HG03558 (cell line): ENCODE data around the gene COL9A3.

Experiments used
- ATAC-seq: cut with Tn5 transposase; IDR thresholded peaks from one replicate; pipeline ENCODE4 v1.9.1; 2021; ENCODE audit warnings: moderate number of reproducible peaks; ENCODE audit not compliant: unreplicated experiment; ENCODE audit errors: extremely low read depth

The COL9A3 gene

DNA sequence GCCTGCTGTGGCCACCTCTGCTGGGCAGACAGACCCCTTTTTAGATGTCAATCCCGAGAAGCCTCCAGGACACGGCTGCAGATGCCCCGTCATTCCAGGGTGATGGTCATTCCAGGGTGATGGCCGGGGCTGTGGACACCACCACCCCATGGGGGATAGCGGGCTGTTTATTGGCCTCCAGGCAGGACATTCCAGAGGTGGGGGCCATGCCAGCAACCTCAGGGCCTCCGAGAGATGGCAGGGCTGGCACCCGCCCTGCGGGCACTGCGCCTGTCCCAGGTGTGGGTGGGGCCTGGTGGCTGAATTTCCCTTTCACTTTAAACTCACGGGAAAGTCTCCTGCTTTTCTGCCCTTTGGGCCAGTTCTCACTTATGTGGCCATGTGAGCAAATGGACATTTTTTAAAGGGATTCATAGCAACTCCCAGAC is 14.5 kb downstream of the COL9A3 start:
- ATAC-seq, result no peak

DNA sequence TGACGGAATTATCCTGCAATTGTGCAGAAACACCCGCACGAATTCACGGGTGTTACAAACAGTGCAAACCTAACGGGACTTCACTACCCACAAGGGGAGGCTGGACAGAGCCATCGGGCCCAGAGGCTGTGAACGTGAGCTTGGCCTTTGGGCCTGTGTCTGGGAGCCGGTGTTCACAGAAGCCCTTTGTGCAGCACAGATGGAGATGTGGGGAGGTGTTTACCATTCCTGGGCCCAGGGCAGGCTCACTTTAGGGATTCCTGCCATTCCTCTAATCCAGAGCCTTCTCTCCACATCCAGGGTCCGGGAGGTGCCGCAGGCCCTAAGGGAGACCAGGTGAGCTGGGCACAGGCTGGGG is 15.0 kb downstream of the COL9A3 start:
- ATAC-seq, result no peak

DNA sequence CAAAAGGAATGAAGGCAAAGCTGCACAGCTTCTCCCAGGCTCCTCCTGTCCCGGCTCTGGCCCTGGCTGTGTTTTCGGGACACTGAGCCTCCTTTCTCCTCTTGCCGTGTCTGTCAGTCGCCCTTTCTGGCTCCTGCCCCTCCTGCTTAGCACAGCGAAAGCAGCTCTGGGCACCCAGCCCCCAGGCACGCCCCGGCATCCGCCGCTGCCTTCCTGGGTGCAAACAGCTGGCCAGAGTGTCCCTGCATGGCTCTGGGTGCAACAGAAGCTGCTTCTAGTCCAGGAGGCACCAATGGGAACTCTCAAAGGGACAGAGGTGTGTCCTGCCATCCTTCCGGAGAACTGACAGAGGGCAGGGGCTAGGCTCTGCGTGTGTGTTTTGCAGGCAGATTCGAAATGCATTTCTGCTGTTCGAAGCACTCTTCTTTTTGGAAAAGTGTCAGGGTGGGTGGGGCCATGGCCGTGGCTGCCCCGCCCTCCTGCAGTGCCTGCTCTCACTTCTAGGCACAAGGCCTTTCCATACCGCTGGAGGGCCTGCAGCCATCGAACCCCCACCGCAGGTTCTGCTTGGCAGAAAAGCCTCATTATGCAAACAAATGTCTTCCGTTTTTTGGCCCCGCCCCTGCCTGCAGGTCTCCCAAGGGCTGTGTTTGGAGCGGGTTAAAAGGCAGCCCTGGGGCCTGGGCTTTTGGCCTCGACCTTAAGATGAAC is 15.5 kb downstream of the COL9A3 start:
- ATAC-seq, result no peak

DNA sequence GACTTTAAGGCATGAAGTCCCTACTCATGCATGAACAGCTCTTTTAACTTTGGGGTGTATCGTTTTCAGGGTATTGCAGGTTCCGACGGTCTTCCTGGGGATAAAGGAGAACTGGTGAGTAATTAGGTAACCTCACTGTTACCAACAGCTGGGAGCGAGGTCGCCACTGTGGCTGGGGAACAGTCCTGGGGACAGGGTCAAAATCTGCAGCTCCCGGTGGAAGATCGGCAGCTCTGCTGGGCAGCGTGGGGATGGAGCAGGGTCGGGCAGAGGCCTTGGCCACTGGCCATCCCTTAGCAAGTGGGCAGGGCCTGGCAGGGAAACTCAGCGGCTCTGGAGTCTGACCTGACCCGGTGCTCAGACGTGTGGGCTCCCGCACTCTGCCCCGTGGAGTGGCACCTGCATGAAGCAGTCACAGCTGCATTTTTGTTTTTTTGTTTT is 16.1 kb downstream of the COL9A3 start:
- ATAC-seq, result no peak

DNA sequence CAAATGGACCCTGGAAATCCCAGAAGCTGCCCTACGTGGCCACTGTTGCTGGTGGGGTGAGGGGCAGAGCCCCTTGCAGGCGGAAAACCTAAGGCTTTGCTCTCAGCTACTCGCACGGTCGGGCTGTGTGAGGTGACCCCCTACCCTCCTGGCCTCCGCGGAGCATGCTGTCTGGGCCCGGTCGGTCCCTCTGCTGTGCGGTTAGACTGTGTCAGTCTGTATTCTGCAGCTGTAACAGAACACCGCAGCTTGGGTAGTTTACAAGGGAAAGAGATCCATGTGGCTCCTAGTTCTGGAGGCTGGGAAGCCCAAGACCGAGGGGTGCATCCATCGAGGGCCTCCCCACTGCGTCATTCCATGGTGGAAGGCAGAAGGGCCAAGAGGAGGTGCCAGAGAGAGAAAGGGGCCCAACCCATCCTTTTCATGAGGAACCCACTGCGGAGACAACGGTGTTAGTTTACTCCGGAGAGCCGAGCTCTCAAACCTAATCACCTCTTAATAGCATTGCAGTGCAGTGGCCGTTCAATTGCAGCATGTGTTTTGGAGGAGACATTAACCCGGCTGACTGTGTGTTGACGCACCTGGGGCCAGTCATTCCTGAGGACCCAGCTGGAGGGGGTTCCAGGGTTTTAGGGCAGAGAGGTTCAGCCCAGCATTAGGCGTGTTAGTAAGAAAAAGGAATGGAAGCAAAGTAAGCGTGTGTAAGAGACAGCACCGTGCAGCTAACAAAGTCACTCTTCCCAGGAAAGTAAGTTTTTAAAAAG is 18.3 kb downstream of the COL9A3 start:
- no peak for ATAC-seq

DNA sequence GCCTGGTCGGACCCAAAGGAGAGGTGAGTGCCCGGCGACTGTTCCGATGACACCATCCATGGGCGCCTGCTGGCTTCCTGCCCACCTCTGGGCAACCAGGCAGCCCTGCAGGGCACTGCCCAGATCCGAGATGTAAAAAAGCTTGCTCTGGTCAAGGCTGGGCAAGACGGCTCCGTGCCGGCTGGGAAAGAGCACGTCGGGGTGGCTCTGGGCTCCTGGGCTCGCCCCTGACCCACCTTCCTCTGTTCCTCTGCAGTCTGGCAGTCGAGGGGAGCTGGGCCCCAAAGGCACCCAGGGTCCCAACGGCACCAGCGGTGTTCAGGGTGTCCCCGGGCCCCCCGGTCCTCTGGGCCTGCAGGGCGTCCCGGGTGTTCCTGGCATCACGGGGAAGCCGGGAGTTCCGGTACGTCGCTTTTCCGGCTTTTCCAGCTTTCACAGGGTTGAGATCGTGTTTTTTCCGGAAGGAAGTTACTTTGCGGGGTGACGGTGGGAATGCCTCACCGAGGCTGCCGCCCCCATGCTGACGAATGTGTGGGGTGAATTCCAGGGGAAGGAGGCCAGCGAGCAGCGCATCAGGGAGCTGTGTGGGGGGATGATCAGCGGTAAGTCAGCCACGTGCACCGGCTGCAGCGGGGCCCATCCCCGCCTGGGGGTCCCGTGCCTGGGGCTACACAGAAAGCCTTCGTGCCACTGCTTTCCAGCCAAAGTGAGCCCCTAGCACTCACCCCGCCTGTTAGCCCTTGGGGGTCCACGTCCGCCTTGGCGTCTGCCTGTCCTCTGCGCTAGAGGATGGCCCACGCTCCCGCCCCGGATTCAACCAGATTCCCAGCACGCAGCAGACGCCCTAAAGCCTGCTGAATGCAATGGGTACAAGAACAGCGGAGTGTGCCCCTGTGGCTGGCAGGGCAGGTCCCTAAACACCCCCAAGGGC is 19.3 kb downstream of the COL9A3 start:
- ATAC-seq, result no peak

DNA sequence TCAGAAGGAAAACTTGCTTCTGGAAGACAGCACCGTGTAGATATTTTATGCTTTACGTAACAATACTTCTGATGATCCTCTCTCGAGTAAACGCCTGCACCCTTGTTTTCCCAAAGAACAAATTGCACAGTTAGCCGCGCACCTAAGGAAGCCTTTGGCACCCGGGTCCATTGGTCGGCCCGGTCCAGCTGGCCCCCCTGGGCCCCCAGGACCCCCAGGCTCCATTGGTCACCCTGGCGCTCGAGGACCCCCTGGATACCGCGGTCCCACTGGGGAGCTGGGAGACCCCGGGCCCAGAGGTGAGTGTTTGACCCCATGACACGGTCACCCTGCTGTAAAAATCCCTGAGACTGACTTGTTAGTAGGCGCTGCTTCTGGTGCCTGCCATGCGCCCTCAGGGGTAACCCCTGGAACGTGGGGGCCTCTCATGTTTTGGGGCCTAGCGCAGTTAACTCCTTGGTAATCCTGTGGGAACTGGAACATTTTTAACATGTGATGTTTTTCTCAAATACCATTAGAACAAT is 20.2 kb downstream of the COL9A3 start:
- no peak for ATAC-seq

DNA sequence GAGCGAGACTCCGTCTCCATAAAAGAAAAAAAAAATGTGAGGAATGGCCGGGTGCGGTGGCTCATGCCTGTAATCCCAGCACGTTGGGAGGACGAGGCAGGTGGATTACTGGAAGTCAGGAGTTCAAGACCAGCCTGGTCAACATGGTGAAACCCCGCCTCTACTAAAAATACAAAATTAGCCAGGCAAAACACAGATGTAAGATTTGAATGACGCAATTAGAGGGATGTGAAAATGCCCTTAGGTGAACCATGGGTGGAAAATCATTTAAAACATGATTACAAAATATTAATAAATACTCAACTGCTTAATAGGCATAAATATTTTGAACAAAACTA is 20.9 kb downstream of the COL9A3 start:
- no peak for ATAC-seq

DNA sequence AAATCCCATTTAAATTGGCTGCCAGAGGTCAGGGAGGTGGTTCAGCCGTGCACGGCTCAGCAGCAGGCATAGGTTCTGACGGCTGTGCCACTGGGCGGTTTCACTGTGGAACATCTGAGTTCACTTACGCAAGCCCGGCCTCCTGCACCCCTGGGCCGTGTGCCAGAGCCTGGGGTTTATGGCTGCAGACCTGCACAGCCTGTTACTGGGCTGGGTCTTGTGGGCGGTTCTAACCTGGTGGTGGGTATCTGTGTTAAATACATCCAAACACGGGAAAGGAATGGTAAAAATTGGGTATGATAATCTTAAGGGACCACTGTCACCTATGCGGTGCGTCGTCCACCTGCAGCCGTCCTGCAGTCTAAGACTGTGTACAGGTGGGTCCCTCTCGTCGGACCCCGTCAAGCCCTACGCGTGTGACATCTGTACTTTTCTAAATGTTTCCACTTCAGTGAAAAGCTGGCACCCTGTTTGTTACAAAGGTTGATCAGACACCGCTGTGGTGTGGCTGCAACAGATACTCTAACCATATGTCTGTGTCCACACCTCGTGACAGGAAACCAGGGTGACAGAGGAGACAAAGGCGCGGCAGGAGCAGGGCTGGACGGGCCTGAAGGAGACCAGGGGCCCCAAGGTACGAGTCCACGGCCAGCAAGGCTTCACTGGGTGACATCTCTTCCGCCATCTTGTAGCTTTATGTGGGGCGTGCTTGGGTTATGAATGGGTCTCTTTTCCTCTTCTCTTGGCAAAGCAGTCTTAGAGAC is 21.5 kb downstream of the COL9A3 start:
- no peak for ATAC-seq

DNA sequence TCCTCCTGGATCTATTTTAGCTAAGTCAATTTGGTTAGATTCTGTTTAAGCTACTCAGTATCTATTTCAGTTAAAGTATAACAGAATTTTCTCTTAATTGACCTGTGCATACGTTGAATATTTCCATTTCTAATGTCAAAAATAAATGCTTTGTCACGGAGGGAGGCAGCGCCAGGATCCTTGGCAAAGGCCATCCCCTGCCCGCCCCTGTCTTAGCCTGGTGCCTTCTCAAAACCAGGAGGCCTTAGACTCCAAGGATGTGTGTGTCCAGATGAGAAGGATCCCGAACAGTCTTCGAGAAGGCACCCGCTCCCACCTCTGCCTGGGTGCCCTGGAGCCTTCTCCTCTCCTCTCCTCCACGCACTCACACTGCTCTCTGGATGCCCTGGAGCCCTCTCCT is 22.4 kb downstream of the COL9A3 start:
- no peak for ATAC-seq

DNA sequence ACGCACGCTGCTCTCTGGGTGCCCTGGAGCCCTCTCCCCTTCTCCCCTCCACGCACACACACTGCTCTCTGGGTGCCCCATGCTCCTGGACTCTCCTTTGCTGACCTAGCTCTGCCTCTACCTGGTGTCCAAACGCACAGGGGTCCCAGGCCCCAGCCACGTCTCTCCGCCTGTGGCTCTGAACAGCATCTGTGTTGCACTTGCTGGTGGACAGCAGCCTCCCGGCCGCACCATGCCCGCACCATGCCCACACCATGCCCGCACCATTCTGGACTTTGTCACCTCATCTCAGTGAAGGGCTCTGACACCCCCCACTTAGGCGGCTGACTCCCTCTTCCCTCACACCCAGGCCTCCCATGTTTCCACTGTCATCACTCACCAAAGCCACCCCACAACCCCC is 23.0 kb downstream of the COL9A3 start:
- ATAC-seq, result no peak

DNA sequence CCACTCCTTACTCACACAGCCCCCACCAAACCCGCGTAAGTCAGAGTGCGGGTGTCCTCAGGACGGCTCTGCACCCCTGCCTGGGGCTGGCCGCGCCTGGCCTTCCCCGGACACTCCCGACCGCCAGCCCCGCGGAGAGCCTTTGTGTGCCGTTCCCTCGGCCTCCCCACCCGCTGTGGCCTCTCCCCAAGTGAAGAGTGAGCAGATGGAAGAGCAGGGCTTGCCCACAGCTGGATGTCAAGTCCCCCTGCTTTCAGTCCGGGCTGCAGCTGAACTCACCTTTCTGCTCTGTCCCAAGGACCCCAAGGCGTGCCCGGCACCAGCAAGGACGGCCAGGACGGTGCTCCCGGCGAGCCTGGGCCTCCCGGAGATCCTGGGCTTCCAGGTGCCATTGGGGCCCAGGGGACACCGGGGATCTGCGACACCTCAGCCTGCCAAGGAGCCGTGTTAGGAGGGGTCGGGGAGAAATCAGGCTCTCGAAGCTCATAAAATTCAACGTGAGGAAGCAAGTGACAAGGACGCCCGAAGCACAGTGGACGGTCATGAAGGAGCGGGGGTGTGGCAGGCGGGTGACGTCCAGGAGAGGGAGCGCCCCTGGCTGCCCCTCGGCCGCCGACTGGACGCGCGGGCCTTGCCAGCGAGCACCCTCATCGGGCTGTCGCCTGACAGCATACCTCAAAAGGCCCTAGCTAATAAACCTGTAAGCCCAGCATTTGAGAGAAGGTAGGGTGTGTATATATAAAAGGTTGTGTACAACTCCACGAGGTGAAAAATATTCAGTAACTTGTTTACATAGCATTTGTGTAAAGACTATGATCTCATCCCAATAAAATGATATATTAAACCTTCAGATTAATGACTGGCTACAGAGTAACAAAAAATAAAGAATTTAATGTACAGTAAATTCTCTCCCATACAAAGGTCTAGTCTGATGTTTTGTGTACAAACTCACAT is 23.7 kb downstream of the COL9A3 start:
- ATAC-seq, result no peak

DNA sequence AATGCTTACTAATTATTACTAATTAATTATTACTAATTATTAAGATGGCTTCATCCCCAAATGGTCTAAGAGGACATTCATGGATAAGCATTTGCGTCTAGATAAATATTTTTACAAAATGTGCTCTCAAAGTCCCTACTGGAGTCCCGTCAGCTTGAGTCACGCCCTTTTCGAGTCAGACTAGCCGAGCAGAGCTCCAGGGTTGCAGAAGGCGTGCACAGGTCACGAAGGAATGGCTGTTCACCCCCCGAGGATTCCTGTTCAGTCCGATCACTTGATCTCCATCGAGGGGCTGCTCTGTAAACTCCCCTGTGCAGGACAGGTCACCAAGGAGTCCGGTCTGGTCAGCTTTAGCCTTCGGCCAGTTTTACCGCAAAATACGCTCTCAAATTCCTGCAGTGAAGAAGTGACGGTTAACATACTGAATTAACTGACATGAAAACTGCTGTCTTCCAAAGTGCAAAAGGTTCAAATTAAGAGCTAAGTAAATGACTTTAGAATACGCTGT is 24.9 kb downstream of the COL9A3 start:
- ATAC-seq, result no peak

DNA sequence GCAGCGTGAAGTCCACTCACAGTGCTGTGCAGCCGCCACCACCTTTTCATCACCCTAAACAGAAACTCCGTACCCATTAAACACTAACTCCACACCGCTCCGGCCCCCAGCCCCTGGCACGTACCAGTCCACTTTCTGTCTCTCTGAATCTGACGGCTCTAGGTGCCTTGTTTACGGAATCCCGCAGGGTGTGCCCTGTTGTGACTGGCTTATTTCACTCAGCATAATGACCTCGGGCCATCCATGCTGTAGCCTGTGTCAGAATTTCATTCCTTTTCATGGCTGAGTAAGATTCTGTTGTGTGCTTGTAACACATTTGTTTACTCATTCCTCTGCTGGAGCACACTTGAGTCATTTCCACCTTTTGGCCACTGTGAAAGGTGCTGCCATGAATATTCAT is 26.8 kb downstream of the COL9A3 start:
- no peak for ATAC-seq

DNA sequence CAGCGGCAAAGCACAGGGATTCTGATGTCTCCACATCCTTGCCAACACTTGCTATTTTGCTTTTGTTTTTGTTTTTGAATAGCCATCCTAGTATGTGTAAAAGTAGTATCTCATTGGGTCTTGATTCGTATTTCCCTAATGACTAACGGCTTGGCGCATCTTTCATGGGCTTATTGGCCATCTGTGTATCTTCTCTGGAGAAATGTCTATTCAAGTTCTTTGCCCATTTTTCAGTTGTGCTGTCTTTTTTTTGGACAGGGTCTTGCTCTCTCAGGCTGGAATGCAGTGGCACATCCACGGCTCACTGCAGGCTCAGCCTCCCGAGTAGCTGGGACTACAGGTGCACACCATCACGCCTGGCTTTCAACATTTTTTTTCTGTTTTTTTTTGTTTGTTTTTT is 27.3 kb downstream of the COL9A3 start:
- ATAC-seq, result no peak

DNA sequence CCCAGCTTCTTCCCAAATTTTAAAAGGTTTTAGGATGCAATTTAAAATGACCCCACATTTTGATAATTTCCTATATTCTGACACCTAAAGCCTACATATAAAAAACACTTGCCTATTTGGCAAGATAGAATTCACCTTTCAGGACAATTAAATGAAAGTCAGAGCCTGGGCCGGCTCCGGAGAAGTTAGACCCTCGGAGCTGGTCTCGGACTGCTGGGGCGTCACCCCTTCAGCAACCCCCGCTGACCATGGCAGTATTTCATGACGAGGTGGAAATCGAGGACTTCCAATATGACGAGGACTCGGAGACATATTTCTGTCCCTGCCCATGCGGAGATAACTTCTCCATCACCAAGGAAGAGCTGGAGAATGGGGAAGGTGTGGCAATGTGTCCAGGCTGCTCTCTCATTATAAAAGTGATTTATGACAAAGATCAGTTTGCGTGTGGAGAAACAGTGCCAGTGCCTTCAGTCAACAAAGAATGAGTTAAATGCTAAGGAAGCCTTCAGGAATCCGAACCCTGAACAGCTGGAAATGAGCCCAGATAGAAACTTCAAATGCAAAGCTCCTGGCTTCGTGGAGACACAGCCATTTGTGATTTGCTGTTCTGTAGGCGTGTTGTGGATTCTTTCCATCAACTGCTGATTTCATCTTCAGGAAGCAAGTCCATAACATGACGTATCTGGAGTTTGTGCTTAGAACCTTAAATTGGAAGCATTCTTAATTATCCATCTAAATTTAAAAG is 28.7 kb downstream of the COL9A3 start:
- no peak for ATAC-seq

DNA sequence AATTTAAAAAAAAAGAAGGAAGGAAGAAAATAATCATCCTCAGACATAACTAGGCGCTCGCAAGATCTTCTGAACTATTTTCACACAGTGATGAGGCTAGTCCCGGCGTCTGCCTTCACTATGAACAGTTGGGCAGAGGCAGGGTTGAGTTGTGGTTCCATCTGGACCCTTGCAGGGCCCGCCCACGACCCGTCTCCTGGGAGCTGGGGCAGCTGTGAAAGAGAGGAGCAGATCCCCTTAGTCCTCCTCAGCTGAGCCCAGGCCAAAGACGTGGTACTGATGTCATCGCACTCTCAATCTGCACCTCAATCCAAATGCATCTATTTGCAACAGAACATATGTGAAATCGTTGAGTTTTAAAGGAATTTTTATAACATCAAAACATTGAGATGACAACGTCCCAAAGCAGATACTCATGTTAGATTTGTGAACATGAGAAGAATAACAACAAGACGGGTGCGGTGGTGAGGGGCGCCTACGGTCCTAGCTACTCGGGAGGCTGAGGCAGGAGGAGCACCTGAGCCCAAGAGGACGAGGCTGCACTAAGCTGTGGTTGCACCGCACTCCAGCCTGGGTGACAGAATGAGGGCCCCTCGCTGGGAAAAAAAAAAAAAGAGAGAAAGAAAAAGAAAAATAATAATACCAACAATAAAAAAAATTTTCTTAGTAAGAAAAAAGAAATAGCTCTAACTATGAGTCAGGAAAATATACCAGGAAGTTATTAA is 29.5 kb downstream of the COL9A3 start:
- no peak for ATAC-seq
